H1 (cell line): Measurements from ENCODE around the gene SOX8.

ENCODE experiments used
- CTCF ChIP-seq, 3 experiments: IDR thresholded peaks; 1 replicate in 2 of 3; 2 replicates in 1 of 3; pipeline versions ENCODE4 v1.5.1 to v1.6.1; 2011; ENCODE audit warnings: low read length in 3 of 3, mild to moderate bottlenecking in 3 of 3, inconsistent platforms in 2 of 3, low read depth in 1 of 3, moderate library complexity in 1 of 3; ENCODE audit not compliant: insufficient read depth in 1 of 3; ENCODE audit errors: control extremely low read depth in 1 of 3
- EGR1 ChIP-seq: IDR thresholded peaks from 2 replicates; pipeline ENCODE4 v1.6.1; 2011; ENCODE audit warnings: low read depth, low read length, borderline replicate concordance
- EP300 ChIP-seq, 2 experiments: IDR thresholded peaks; 1 replicate in 1 of 2; 2 replicates in 1 of 2; pipeline ENCODE4 v1.6.1; 2011 to 2012; ENCODE audit warnings: low read depth in 2 of 2, low read length in 2 of 2, mild to moderate bottlenecking in 2 of 2, borderline replicate concordance in 1 of 2, inconsistent platforms in 1 of 2, moderate library complexity in 1 of 2
- GTF2F1 ChIP-seq: IDR thresholded peaks from 2 replicates; pipeline ENCODE4 v1.6.1; 2012; ENCODE audit warnings: low read depth, low read length, improper control_type of control experiment, borderline replicate concordance
- MAX ChIP-seq: IDR thresholded peaks from 2 replicates; pipeline ENCODE4 v1.6.1; 2012; ENCODE audit warnings: inconsistent platforms
- NRF1 ChIP-seq: IDR thresholded peaks from 2 replicates; pipeline ENCODE4 v1.6.1; 2011; ENCODE audit warnings: mild to moderate bottlenecking, low read depth, low read length, improper control_type of control experiment
- POLR2A ChIP-seq, 2 experiments: IDR thresholded peaks; 1 replicate in 1 of 2; 2 replicates in 1 of 2; pipeline ENCODE4 v1.6.1; 2011; ENCODE audit warnings: low read depth in 2 of 2, low read length in 2 of 2, mild to moderate bottlenecking in 2 of 2; ENCODE audit errors: control extremely low read depth in 1 of 2
- SIX5 ChIP-seq: IDR thresholded peaks from 2 replicates; pipeline ENCODE4 v1.6.1; 2011; ENCODE audit warnings: mild to moderate bottlenecking, low read depth, low read length
- SP1 ChIP-seq: IDR thresholded peaks from 2 replicates; pipeline ENCODE4 v1.6.1; 2011; ENCODE audit warnings: low read depth, low read length
- SUZ12 ChIP-seq: fragments of 200-600 bp; sonication (generic); IDR thresholded peaks from 2 replicates; pipeline ENCODE4 v1.6.1; 2012; ENCODE audit warnings: mild to moderate bottlenecking, inconsistent platforms, low read length, moderate library complexity, mixed read lengths

GRCh38 chr16:932831-933330 lies 48.7 kb upstream of the SOX8 start:
- TF ChIP-seq POLR2A (IDR thresholded peaks at IDR 0.05; ENCODE audit: control extremely low read depth in 1 of 2, low read depth in 2 of 2, low read length in 2 of 2) (no peak), GTF2F1 (no peak), EP300 (IDR thresholded peaks at IDR 0.05; ENCODE audit: borderline replicate concordance in 1 of 2, low read depth in 2 of 2, low read length in 2 of 2) (no peak), CTCF (IDR thresholded peaks at IDR 0.05; ENCODE audit: control extremely low read depth in 1 of 3, insufficient read depth in 1 of 3, low read depth in 1 of 3, low read length in 3 of 3) (no peak), SIX5 (no peak), MAX (no peak), EGR1 (no peak), NRF1 (no peak), SUZ12 (no peak), SP1 (no peak)
